Upper lobe of left lung (tissue), 4 donors: ENCODE data around the gene THOC5.

ENCODE experiments used
- CTCF ChIP-seq, 6 experiments: fragments of 450-650 bp in 4 of 6; fragments of 200-600 bp in 2 of 6; sonication (generic) in 2 of 6; IDR thresholded peaks; one replicate each; pipeline ENCODE4 v1.5.1; 2016 to 2019; ENCODE audit warnings: antibody characterized with exemption in 6 of 6
- EP300 ChIP-seq, 4 donors: sonication (generic); formaldehyde crosslinking; IDR thresholded peaks; one replicate each; pipeline ENCODE4 v1.5.1; 2017; ENCODE audit warnings: antibody characterized with exemption in 4 of 4, control low read depth in 2 of 4
- POLR2A ChIP-seq, 4 donors: fragments of 450-650 bp; IDR thresholded peaks; one replicate each; pipeline ENCODE4 v1.5.1; 2016 to 2017; ENCODE audit warnings: antibody characterized with exemption in 4 of 4, mild to moderate bottlenecking in 2 of 4
- POLR2AphosphoS5 ChIP-seq, 2 donors: sonication (generic); formaldehyde crosslinking; IDR thresholded peaks; one replicate each; pipeline ENCODE4 v1.5.1; 2017; ENCODE audit warnings: antibody characterized with exemption in 2 of 2

GRCh38 chr22:29482726-29483125 is 70.8 kb downstream of the THOC5 start:
- TF ChIP-seq POLR2AphosphoS5 (IDR thresholded peaks at IDR 0.05) (no peak), CTCF (IDR thresholded peaks at IDR 0.05) (no peak), POLR2A (IDR thresholded peaks at IDR 0.05) (no peak), EP300 (IDR thresholded peaks at IDR 0.05) (no peak)
